Activated B cell treated with CpG ODN at 0.5 μM for 24 hours (primary cell): ENCODE measurements around the gene TMCC2. TPM values are rescaled to one million over a fixed set of nuclear protein-coding genes. Genes with fewer than 3 reads are reported as not detected.

Source experiments
- ATAC-seq: fragments of 200-7000 bp; cut with Tn5 transposase; one replicate; pipeline ENCODE4 v1.10.0; 2021; ENCODE audit warnings: low read depth, mild to moderate bottlenecking, moderate library complexity
- CTCF ChIA-PET: fragments of 350-600 bp; sonication (Branson Sonifier 250); formaldehyde crosslinking; loops from one replicate; lab custom pipeline; 2021; ENCODE audit warnings: antibody characterized with exemption; lab: Charles Lee
- POLR2A ChIA-PET: fragments of 350-600 bp; sonication (Branson Sonifier 250); formaldehyde crosslinking; loops from one replicate; lab custom pipeline; 2021; ENCODE audit warnings: antibody characterized with exemption; lab: Charles Lee
- DNase-seq: peaks from one replicate; pipeline ENCODE4 v3.0.0; 2022
- H3K27ac Mint-ChIP-seq: one replicate; pipeline ENCODE4 v1.8.0; 2020; ENCODE audit warnings: mixed read lengths
- H3K27me3 Mint-ChIP-seq: one replicate; pipeline ENCODE4 v1.8.0; 2021; ENCODE audit warnings: mixed read lengths
- H3K36me3 Mint-ChIP-seq: one replicate; pipeline ENCODE4 v1.8.0; 2021; ENCODE audit warnings: low read depth, mixed read lengths
- H3K4me1 Mint-ChIP-seq: one replicate; pipeline ENCODE4 v1.8.0; 2021; ENCODE audit warnings: mixed read lengths
- H3K4me3 Mint-ChIP-seq: one replicate; pipeline ENCODE4 v1.8.0; 2020; ENCODE audit warnings: mild to moderate bottlenecking, mixed read lengths
- H3K9me3 Mint-ChIP-seq: one replicate; pipeline ENCODE4 v1.8.0; 2020; ENCODE audit warnings: mixed read lengths
- CTCF ChIP-seq: fragments of 200-600 bp; IDR thresholded peaks from one replicate; pipeline ENCODE4 v1.8.0; 2022; ENCODE audit warnings: antibody characterized with exemption, mild to moderate bottlenecking
- intact Hi-C: fragments of 100-400 bp; cut with micrococcal nuclease; formaldehyde crosslinking; loops from one replicate; pipeline ENCODE4 v1.15.1; 2024
- total RNA-seq: library from RNA; stranded (reverse); gene quantifications from 2 replicates; pipeline ENCODE4 v1.2.3, GENCODE V29; 2022

TMCC2 gene
- total RNA-seq, 1 donor from 2014 or later: 1.2 TPM

- TF ChIP-seq CTCF: no peak
- Mint-ChIP-seq H3K27ac (no peak overlapping the region), H3K27me3 (no peaks in the 10 kb centered on the region), H3K4me1 (no peaks in the 10 kb centered on the region), H3K36me3 (no peaks in the 10 kb centered on the region), H3K4me3 (no peak overlapping the region), H3K9me3 (no peaks in the 10 kb centered on the region)
- ATAC-seq (no peak), DNase-seq (no peak)
- ChIA-PET POLR2A (no interaction called here), CTCF (interaction anchor here (0.7 to 1.1 kb wide), 2 partner anchors 17 to 19 kb away, joined by 3 read pairs; partner anchors contain the start of gene TMCC2)
- intact Hi-C loops: no loop called here
These were observed 18.8 kb downstream of the TMCC2 start for GRCh38 chr1:205246351-205247119.

GRCh38 chr1:205247130-205247921 lies 19.6 kb downstream of the TMCC2 start:
- POLR2A ChIA-PET: no interaction called here
- intact Hi-C loops: no loop called here
- ATAC-seq: no peak
- no peak overlapping the region for H3K4me3 Mint-ChIP-seq
- no peak for DNase-seq
- H3K27me3 Mint-ChIP-seq: no peaks in the 10 kb centered on the region
- H3K9me3 Mint-ChIP-seq: no peaks in the 10 kb centered on the region
- no peak overlapping the region for H3K27ac Mint-ChIP-seq
- CTCF ChIA-PET: no interaction called here
- H3K36me3 Mint-ChIP-seq: no peaks in the 10 kb centered on the region
- no peak for TF ChIP-seq CTCF
- H3K4me1 Mint-ChIP-seq: no peaks in the 10 kb centered on the region

- CTCF ChIA-PET: no interaction called here
- DNase-seq: no peak
These were observed 21.3 kb downstream of the TMCC2 start for GRCh38 chr1:205248793-205249601.

DNA sequence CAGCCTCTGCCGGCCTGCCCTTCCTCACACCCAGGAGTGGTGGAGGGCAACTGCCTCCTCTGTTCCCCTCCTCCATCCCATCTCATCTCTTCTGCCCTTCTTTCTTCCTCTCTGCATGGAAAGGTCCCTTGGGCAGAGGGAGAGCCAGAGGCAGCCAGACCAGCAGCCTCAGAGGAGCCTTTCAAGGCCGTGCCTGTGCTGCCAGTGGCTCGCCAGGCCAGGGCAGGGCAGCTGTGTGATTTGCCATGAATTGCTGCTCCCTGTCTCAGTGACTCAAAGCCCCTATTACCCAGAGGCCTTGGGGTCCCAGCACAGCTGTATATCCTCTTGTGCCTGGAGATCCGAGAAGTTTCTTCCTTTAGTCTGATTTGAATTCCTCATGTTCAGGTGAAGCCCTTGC lies 21.9 kb downstream of the TMCC2 start:
- Mint-ChIP-seq H3K4me1 (no peaks in the 10 kb centered on the region), H3K27me3 (no peaks in the 10 kb centered on the region), H3K27ac (no peak overlapping the region), H3K4me3 (no peak overlapping the region), H3K36me3 (no peaks in the 10 kb centered on the region), H3K9me3 (no peaks in the 10 kb centered on the region)
- ATAC-seq: no peak
- CTCF ChIA-PET: no interaction called here
- intact Hi-C loops: no loop called here
- TF ChIP-seq CTCF: no peak
- DNase-seq: no peak
- POLR2A ChIA-PET: no interaction called here

More at GRCh38 chr1:205248793-205249601, 21.3 kb downstream of the TMCC2 start:
- H3K36me3 Mint-ChIP-seq: no peaks in the 10 kb centered on the region
- H3K27me3 Mint-ChIP-seq: no peaks in the 10 kb centered on the region
- no peak overlapping the region for H3K27ac Mint-ChIP-seq
- H3K4me1 Mint-ChIP-seq: no peaks in the 10 kb centered on the region
- no peak for ATAC-seq
- POLR2A ChIA-PET: no interaction called here
- TF ChIP-seq CTCF: no peak
- intact Hi-C loops: no loop called here
- H3K4me3 Mint-ChIP-seq: no peak overlapping the region
- no peaks in the 10 kb centered on the region for H3K9me3 Mint-ChIP-seq
